Measurements from ENCODE around the gene CIAO1. TPM values are rescaled to one million over a fixed set of nuclear protein-coding genes. Genes with fewer than 3 reads are reported as not detected.
A peak's percentile ranks its signal among the peaks of the same experiment; 100 is the strongest.

CIAO1 gene
- total and polyA plus RNA-seq, 2 of the 13 experiments (the other 11 are each of a cell fraction or from before 2014, with no cell fraction given): 99.3 to 120 TPM

DNA sequence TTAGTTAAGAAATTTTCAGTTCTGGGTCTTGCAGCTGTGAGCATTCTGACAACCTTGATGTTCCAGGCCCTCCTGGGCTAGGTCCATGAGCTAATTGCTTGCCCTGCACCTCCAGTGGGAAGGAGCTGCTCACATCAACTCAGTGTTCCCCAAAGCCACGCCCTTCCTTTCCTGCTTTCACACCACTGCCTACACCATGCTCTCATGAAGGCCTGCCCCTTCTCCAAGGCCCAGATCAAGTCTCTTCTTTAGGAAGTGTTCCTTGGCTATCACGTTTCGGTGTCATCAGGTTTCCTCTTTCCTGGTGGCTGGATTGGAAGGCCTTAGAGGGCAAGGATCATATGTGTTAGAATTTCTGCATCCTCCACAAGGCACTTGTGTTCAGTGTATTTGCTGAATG lies 19.0 kb upstream of the CIAO1 start:
- peak; percentile 11; the same call in 2 of the 3 replicates for ATAC-seq
- H3K4me2 ChIP-seq (ENCODE audit: low read depth, low read length): no peak overlapping the region
- no peak overlapping the region for H3K27ac ChIP-seq (ENCODE audit: extremely low read length, insufficient read depth, low read length)
- intact Hi-C loops (cut with micrococcal nuclease; ENCODE audit: unreplicated experiment): no loop called here
- H3K79me2 ChIP-seq (ENCODE audit: insufficient read depth, low read length): no peaks in the 10 kb centered on the region
- no peak for DNase-seq (ENCODE audit: low spot score)
- in situ Hi-C loops (cut with HindIII; ENCODE audit: extremely low pct_ligation_motif_present, low pct_unique_long_range_greater_than_20kb): no loop called here
- peaks cover 10% of the 10 kb centered on the region for H3K4me1 ChIP-seq (ENCODE audit: insufficient read depth, low read length)
- BruUV-seq (replicated peaks): no TSS peak
- peaks cover 0 to 2% of the 10 kb centered on the region in 2 experiments; a peak in 3 of 5 replicates for H3K36me3 ChIP-seq (replicated peaks in 1 of 2; ENCODE audit: control insufficient read depth in 1 of 2, insufficient read depth in 2 of 2, low read length in 2 of 2)
- ChIA-PET POLR2A (interaction anchor here (1.6 to 3.9 kb wide), 2 partner anchors 13 to 19 kb away, joined by 3 to 19 read pairs; partner anchors contain the start of genes CIAO1 and TMEM127), CTCF (ENCODE audit: low intra/inter-chr PET ratio, low total read pairs) (no interaction called here)
- FAIRE-seq: no peak
- H3K27me3 ChIP-seq (ENCODE audit: control insufficient read depth in 1 of 2, insufficient read depth in 2 of 2, low read length in 2 of 2): no peaks in the 10 kb centered on the region
- H2AFZ ChIP-seq (ENCODE audit: low read length): no peak overlapping the region
- H3K9ac ChIP-seq (ENCODE audit: insufficient read depth, low read depth, low read length): no peak overlapping the region
- no peaks in the 10 kb centered on the region for H3K9me3 ChIP-seq (ENCODE audit: low read length)
- TF ChIP-seq ZNF75D (CRISPR knock-in tag; IDR thresholded peaks at IDR 0.05; ENCODE audit: borderline replicate concordance) (no peak), PAF1 (CRISPR knock-in tag; IDR thresholded peaks at IDR 0.05) (peak; percentile 41; the same call in 1 of the 2 replicates)
- WGBS (ENCODE audit: low lambda C conversion rate): 91% methylated on average over 3 of the region's 3 CpGs
- no peak overlapping the region for H3K4me3 ChIP-seq (replicated peaks in 1 of 3; ENCODE audit: insufficient read depth in 1 of 3, low read depth in 2 of 3, low read length in 3 of 3)
- no peaks in the 10 kb centered on the region for H4K20me1 ChIP-seq (ENCODE audit: insufficient read depth, low read length)

DNA sequence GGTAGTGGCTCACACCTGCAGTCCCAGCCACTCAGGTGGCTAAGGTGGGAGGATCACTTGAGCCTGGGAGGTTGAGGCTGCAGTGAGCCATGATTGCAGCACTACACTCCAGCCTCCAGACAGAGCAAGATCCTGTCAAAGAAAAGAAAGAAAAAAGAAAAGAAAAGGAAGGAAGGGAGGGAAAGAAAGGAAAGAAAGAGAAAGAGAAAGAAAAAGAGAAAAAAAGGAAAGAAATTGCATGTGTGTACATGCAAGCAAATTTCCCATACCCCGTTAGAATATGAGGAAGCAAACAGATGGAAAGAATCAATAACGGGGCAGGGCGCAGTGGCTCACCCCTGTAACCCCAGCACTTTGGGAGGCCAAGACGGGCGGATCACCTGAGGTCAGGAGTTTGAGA lies 18.1 kb upstream of the CIAO1 start:
- ATAC-seq (no peak), DNase-seq (ENCODE audit: low spot score) (no peak), FAIRE-seq (no peak)
- Histone ChIP-seq H3K4me3 (replicated peaks in 1 of 3; ENCODE audit: insufficient read depth in 1 of 3, low read depth in 2 of 3, low read length in 3 of 3) (no peak overlapping the region), H3K9ac (ENCODE audit: insufficient read depth, low read depth, low read length) (no peak overlapping the region), H3K27me3 (ENCODE audit: control insufficient read depth in 1 of 2, insufficient read depth in 2 of 2, low read length in 2 of 2) (no peaks in the 10 kb centered on the region), H3K27ac (ENCODE audit: extremely low read length, insufficient read depth, low read length) (no peak overlapping the region), H3K36me3 (replicated peaks in 1 of 2; ENCODE audit: control insufficient read depth in 1 of 2, insufficient read depth in 2 of 2, low read length in 2 of 2) (peaks cover 5 to 6% of the 10 kb centered on the region in 2 experiments; a peak in 4 of 5 replicates), H3K4me2 (ENCODE audit: low read depth, low read length) (no peak overlapping the region), H4K20me1 (ENCODE audit: insufficient read depth, low read length) (no peaks in the 10 kb centered on the region), H3K4me1 (ENCODE audit: insufficient read depth, low read length) (peaks cover 19% of the 10 kb centered on the region), H3K79me2 (ENCODE audit: insufficient read depth, low read length) (no peaks in the 10 kb centered on the region), H2AFZ (ENCODE audit: low read length) (no peak overlapping the region), H3K9me3 (ENCODE audit: low read length) (no peaks in the 10 kb centered on the region)
- 93% methylated on average over 5 of the region's 5 CpGs for WGBS (ENCODE audit: low lambda C conversion rate)
- intact Hi-C loops (cut with micrococcal nuclease; ENCODE audit: unreplicated experiment): no loop called here
- TF ChIP-seq ZNF703 (CRISPR knock-in tag; IDR thresholded peaks at IDR 0.05; ENCODE audit: borderline replicate concordance) (no peak), RELA (CRISPR knock-in tag; IDR thresholded peaks at IDR 0.05) (no peak), AHR (CRISPR knock-in tag; IDR thresholded peaks at IDR 0.05) (0 out of 2 replicates have a peak, but pooled peaks have one; percentile 25)
- TF ChIP-seq, protein P1, sequence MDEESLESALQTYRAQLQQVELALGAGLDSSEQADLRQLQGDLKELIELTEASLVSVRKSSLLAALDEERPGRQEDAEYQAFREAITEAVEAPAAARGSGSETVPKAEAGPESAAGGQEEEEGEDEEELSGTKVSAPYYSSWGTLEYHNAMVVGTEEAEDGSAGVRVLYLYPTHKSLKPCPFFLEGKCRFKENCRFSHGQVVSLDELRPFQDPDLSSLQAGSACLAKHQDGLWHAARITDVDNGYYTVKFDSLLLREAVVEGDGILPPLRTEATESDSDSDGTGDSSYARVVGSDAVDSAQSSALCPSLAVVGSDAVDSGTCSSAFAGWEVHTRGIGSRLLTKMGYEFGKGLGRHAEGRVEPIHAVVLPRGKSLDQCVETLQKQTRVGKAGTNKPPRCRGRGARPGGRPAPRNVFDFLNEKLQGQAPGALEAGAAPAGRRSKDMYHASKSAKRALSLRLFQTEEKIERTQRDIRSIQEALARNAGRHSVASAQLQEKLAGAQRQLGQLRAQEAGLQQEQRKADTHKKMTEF (CRISPR knock-in tag; IDR thresholded peaks at IDR 0.05): no peak
- in situ Hi-C loops (cut with HindIII; ENCODE audit: extremely low pct_ligation_motif_present, low pct_unique_long_range_greater_than_20kb): no loop called here
- no TSS peak for BruUV-seq (replicated peaks)
- CTCF ChIA-PET (ENCODE audit: low intra/inter-chr PET ratio, low total read pairs): no interaction called here
- POLR2A ChIA-PET: interaction anchor here (1.5 to 3.9 kb wide), 3 partner anchors 12 to 39 kb away, joined by 3 to 19 read pairs (median 5); partner anchors contain the start of genes CIAO1, STARD7 and TMEM127

All from HepG2 (cell line).